ENCODE results near the gene CAMTA1.

- TF ChIP-seq, protein P1, sequence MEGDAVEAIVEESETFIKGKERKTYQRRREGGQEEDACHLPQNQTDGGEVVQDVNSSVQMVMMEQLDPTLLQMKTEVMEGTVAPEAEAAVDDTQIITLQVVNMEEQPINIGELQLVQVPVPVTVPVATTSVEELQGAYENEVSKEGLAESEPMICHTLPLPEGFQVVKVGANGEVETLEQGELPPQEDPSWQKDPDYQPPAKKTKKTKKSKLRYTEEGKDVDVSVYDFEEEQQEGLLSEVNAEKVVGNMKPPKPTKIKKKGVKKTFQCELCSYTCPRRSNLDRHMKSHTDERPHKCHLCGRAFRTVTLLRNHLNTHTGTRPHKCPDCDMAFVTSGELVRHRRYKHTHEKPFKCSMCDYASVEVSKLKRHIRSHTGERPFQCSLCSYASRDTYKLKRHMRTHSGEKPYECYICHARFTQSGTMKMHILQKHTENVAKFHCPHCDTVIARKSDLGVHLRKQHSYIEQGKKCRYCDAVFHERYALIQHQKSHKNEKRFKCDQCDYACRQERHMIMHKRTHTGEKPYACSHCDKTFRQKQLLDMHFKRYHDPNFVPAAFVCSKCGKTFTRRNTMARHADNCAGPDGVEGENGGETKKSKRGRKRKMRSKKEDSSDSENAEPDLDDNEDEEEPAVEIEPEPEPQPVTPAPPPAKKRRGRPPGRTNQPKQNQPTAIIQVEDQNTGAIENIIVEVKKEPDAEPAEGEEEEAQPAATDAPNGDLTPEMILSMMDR (IDR thresholded peaks at IDR 0.05; ENCODE audit: insufficient read depth, low read depth, low read length): no peak
- no peak for TF ChIP-seq EZH2 (IDR thresholded peaks at IDR 0.05; ENCODE audit: insufficient read depth, low read length)
Measured at GRCh38 chr1:7561331-7561921, 776.2 kb downstream of the CAMTA1 start.

Measured in astrocyte (in vitro differentiated cells and primary cell).